ENCODE data around the gene SLC30A2.

Gene SLC30A2

DNA sequence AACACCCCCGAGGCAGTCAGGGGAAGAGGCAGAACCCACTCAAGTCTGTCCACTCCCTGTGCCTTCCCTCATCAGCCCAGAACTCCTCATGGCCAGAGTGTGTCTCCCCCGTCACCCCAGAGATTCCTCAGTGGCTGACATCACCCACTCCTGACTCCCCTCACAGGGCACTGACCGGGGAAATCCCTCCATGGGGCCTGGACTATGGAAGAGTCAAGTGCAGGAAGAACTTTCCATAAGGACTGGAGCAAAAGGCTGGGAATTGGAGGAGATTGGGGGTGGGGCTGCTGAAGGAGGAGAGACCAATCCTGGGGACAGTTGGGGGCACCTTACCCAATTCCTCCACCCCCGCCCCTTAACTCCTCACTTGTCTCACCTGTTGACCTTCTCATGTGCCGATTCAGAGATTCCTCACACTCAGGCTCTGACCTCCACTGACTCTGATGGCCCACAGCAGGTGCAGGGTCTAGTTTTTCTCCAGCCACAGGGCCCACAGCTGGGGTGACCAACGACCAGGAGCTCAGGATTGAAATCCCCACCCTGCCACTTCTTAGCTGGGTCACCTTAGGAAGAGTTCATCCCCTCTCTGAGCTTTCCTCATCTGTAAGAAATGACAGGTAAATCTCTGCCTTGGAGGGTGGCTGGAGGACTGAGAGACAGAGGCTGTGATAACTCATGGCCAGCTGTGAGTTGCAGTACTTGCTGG is 24.8 kb downstream of the SLC30A2 start:
- TF ChIP-seq, protein P1, sequence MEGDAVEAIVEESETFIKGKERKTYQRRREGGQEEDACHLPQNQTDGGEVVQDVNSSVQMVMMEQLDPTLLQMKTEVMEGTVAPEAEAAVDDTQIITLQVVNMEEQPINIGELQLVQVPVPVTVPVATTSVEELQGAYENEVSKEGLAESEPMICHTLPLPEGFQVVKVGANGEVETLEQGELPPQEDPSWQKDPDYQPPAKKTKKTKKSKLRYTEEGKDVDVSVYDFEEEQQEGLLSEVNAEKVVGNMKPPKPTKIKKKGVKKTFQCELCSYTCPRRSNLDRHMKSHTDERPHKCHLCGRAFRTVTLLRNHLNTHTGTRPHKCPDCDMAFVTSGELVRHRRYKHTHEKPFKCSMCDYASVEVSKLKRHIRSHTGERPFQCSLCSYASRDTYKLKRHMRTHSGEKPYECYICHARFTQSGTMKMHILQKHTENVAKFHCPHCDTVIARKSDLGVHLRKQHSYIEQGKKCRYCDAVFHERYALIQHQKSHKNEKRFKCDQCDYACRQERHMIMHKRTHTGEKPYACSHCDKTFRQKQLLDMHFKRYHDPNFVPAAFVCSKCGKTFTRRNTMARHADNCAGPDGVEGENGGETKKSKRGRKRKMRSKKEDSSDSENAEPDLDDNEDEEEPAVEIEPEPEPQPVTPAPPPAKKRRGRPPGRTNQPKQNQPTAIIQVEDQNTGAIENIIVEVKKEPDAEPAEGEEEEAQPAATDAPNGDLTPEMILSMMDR (IDR thresholded peaks at IDR 0.05; ENCODE audit: low read depth, low read length) = no peak
- H3K4me3 ChIP-seq (replicated peaks in 1 of 2; ENCODE audit: low read depth in 2 of 2, low read length in 2 of 2) = no peak overlapping the region
- no peak for DNase-seq (ENCODE audit: low read depth in 2 of 2)

DNA sequence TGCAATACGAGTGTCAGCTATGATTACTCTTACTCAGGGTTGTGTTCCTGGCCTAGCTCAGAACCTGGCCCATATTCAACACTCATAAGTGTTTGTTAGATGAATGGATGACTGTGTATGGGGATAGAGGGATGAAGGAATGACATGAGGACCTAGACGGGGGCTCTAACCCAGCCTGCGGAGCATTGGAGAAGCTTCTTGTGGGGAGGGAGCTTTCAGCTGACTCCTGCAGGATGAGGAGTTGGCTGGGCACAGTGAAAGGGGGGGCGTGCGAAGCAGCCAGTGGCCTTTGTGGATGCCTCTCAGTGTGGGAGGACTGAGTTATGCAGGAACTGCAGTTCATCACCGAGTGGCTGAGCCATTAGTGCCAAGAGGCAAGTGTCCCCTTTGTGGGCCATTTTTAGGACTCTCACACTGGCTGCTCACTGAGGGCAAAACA is 25.6 kb downstream of the SLC30A2 start:
- TF ChIP-seq, protein P1 (IDR thresholded peaks at IDR 0.05; ENCODE audit: low read depth, low read length) = no peak
- no peak overlapping the region for H3K4me3 ChIP-seq (replicated peaks in 1 of 2; ENCODE audit: low read depth in 2 of 2, low read length in 2 of 2)
- DNase-seq (ENCODE audit: low read depth in 2 of 2) = peak; percentile 42 to 51

DNA sequence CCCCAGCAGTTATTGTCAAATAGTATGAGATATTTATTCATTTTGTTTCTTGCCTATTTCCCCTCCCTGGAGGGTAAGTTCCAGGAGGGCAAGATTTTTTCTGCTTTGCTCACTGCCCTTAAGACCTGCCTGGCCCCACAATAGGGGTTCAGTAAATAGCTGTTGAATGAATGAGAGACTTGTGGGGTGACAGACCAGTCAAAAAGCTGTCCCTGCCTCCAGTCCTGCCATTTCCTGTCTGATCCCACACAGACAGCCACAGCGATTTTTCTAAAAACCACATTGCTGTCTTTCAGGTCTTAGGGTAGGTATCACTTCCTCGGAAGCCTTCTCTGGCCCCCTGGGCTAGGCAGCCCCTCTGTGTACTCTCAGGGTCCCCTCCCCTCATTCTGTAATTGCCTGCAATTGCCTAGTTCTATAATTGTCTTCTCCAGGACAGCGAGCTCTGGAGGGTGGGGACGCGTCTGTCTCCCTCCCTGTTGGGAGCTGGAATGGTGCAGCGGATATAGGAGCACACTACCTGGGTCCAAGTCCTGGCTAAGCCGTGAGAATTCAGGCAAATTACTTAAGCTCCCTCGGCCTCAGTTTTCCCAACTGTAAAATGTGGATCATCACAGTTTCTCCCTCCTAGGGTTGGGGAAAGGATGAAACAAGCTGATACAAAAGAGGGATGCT is 26.1 kb downstream of the SLC30A2 start:
- DNase-seq (ENCODE audit: low read depth in 2 of 2) = peak in 1 of 2 donors; percentile 68
- no peak overlapping the region for H3K4me3 ChIP-seq (replicated peaks in 1 of 2; ENCODE audit: low read depth in 2 of 2, low read length in 2 of 2)
- TF ChIP-seq, protein P1 (IDR thresholded peaks at IDR 0.05; ENCODE audit: low read depth, low read length) = no peak

DNA sequence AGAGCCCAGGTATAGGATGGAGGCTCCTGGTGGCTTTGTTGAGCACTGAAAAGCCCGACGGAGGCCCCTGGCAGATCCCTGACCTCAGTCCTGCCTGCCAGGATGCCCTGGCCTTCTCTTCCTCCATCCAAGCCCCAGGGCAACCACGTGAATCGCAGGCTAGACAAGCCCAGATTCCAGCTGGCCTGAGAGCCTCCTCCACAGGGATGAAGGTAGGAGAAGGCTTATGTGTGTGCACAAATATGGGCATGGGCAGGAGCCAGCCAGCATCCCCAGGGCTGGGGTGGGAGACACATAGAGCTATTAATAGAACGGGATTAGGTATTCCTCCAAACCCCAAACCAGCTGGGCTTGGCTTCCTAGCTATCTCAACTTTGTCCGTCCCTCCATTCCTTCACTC is 28.3 kb downstream of the SLC30A2 start:
- no peak for DNase-seq (ENCODE audit: low read depth in 2 of 2)
- TF ChIP-seq, protein P1 (IDR thresholded peaks at IDR 0.05; ENCODE audit: low read depth, low read length) = no peak
- H3K4me3 ChIP-seq (replicated peaks in 1 of 2; ENCODE audit: low read depth in 2 of 2, low read length in 2 of 2) = no peak overlapping the region

DNA sequence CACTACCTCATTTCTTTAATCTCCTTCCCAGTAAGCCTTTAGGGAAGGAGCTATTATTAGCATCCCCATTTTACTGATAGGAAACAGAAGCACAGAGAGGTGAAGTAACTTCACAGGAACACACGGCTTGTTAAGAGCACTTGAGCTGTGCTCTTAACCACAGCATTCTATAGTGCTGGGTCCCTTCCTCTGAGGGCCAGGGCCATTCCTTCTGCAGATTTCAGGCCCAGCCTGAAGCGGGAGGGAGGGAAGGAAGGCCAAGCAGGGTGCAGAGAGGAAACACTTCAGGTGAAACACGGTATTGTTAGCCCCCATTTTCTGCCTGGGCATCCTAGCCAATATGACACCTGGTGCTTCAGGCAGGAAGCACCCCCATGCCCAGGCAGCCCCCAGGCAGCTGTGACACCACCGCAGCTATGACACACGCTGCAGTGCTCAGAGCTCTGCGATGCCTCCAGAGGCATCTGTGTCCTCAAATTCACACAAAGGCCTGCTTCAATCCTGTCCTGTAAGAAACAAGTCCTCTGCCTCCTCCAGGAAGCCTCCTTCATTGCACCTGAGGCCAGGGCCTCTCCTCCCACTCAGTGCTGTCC is 28.9 kb downstream of the SLC30A2 start:
- DNase-seq (ENCODE audit: low read depth in 2 of 2) = no peak
- no peak overlapping the region for H3K4me3 ChIP-seq (replicated peaks in 1 of 2; ENCODE audit: low read depth in 2 of 2, low read length in 2 of 2)
- TF ChIP-seq, protein P1 (IDR thresholded peaks at IDR 0.05; ENCODE audit: low read depth, low read length) = no peak

DNA sequence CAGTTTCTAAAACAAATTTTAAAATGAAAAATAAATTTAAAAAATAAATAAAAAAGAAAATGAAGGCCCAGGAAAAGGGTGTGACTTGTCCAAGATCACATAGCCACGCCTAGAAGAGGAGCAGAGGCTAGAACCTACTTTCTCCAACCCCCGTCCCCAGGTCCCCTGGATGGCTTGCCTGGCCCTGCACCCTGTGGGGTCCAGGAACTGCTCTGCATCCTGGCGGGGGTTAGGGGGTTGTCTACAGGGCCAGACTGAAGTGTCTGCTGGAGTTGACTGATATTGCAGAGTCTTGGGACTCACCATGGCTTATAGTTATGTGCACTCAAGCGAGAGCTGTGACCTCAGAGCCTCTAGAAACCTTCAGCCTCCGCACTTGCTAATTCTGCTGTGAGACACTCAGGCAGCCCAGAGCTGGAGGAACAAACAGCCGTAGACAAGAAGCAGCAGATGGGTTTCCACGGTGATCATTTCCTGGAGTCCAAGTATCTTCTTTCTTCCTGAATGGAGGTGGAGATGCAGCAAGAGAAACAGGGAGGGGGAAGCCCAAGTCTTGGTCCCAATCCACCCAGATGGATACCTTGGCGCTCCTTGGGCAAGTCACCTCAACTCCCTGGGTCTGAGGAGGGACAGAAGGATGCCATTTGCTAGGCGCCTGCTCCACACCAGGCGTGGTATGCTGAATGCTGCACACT is 29.5 kb downstream of the SLC30A2 start:
- H3K4me3 ChIP-seq (replicated peaks in 1 of 2; ENCODE audit: low read depth in 2 of 2, low read length in 2 of 2) = no peak overlapping the region
- DNase-seq (ENCODE audit: low read depth in 2 of 2) = no peak
- TF ChIP-seq, protein P1 (IDR thresholded peaks at IDR 0.05; ENCODE audit: low read depth, low read length) = no peak
